ENCODE results near the gene SLC7A8. TPM values are rescaled to one million over a fixed set of nuclear protein-coding genes. Genes with fewer than 3 reads are reported as not detected.

SLC7A8 gene
- polyA plus RNA-seq, 6 donors from 2014 or later: 0.31 to 0.50 (median 0.48) TPM; not detected in 3

DNA sequence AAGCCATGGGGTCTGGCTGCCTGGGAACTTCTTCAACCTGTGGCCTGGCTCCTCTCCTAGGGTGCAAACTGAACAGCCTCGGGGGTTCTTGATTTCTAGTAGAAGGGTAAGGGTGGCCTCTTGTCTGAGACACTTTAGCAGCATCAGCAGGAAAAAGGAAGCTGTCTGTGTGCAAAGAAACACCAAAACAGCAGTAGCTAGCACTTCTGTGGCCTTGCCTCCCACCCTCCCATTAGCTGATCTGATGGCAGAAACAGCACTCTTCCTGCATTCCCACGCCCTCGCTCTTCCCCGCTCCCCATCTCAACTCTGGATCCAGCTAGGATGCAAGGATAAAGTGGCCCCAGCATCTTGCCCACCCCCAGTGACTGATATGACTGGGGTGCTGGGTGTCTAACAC lies 20.7 kb downstream of the SLC7A8 start:
- no peak for DNase-seq
- H3K9me3 Mint-ChIP-seq: no peaks in the 10 kb centered on the region
- no peaks in the 10 kb centered on the region for H3K36me3 Mint-ChIP-seq
- H3K4me1 Mint-ChIP-seq: no peaks in the 10 kb centered on the region
- ATAC-seq (ENCODE audit: low read depth in 2 of 2): no peak
- H3K4me3 Mint-ChIP-seq: no peak overlapping the region
- peaks cover 14 to 34% (median 31%) of the 10 kb centered on the region in 3 donors for H3K27me3 Mint-ChIP-seq
- peak overlapping the region in 1 of 6 donors; percentile 34 for H3K27ac Mint-ChIP-seq

DNA sequence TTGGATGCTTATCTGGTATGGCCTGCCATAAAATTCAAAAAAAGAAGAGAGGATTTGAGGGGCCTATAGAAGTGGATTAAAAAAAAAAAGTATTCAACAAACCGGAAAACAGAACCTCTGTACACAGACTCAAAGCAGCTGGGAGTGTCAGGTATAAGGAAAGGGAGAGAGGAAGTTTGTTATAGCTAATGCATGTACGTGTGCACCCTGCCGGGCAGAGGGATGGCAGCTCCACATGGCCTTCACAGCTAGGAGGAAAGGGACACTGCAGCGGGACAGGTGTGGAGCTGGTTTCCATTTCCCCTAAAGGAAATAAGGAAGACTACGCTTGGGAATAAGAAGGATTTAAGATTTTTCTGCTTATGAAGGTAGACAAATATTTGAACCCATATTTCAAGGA lies 21.5 kb downstream of the SLC7A8 start:
- no peak overlapping the region for H3K27ac Mint-ChIP-seq
- DNase-seq (no peak), ATAC-seq (ENCODE audit: low read depth in 2 of 2) (no peak)
- peaks cover 20 to 35% (median 34%) of the 10 kb centered on the region in 3 donors for H3K27me3 Mint-ChIP-seq
- H3K4me1 Mint-ChIP-seq: no peaks in the 10 kb centered on the region
- H3K9me3 Mint-ChIP-seq: no peaks in the 10 kb centered on the region
- no peak overlapping the region for H3K4me3 Mint-ChIP-seq
- no peaks in the 10 kb centered on the region for H3K36me3 Mint-ChIP-seq

DNA sequence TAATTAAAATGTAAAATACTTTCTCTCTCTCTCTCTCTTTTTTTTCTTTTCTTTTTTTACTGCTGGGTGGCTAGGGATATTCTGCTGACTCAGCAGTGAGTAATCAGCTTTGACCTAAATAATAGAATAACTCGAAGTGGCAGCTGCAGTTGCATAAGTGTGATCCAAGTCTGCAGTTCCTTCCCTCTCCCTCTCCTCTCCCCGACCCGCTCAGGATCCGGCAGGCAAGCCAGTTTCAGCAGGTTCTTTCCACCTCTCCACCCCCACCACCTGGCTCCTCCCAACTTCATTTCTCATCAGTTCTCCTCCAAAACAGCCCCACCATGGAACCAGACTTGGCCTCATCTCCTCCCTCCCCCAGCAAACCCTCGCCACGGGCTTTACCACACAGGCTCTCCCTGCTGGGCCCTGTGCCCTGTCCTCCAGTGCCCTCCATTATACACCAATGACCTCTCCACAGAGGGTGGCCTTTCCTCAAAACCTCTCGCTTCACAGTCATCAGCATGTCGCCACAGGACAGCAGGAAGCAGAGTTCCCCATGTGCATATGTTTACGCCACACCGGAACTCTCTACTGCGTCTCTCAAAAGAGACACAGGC lies 22.4 kb downstream of the SLC7A8 start:
- no peaks in the 10 kb centered on the region for H3K36me3 Mint-ChIP-seq
- H3K4me3 Mint-ChIP-seq: peak overlapping the region in 1 of 8 donors; percentile 58
- no peak overlapping the region for H3K27ac Mint-ChIP-seq
- DNase-seq: no peak
- H3K9me3 Mint-ChIP-seq: no peaks in the 10 kb centered on the region
- no peak for ATAC-seq (ENCODE audit: low read depth in 2 of 2)
- no peaks in the 10 kb centered on the region for H3K4me1 Mint-ChIP-seq
- H3K27me3 Mint-ChIP-seq: peaks cover 22 to 29% (median 27%) of the 10 kb centered on the region in 3 donors

DNA sequence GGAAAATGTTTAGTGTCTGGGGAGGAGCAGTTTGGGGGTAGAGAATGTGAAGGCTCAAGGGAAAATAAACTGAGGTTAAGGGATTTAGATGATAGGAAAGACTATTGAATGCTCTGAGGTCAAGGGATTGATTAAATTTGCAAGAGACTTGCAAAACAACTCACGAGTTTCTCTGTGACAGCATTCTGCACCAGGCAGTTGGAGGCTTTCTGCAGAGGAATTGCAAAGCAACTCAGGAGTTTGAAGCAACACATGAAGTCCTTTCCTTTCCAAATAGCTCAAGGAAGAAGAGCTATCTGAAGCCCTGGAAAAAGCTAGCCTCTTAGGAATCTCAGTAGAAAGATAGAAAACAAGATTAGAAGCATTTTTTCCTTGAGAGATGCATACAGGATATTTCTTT lies 23.9 kb downstream of the SLC7A8 start:
- DNase-seq (no peak), ATAC-seq (ENCODE audit: low read depth in 2 of 2) (no peak)
- H3K4me1 Mint-ChIP-seq: no peaks in the 10 kb centered on the region
- peaks cover 13 to 24% (median 19%) of the 10 kb centered on the region in 3 donors for H3K27me3 Mint-ChIP-seq
- no peaks in the 10 kb centered on the region for H3K9me3 Mint-ChIP-seq
- H3K36me3 Mint-ChIP-seq: no peaks in the 10 kb centered on the region
- no peak overlapping the region for H3K4me3 Mint-ChIP-seq
- H3K27ac Mint-ChIP-seq: no peak overlapping the region

DNA sequence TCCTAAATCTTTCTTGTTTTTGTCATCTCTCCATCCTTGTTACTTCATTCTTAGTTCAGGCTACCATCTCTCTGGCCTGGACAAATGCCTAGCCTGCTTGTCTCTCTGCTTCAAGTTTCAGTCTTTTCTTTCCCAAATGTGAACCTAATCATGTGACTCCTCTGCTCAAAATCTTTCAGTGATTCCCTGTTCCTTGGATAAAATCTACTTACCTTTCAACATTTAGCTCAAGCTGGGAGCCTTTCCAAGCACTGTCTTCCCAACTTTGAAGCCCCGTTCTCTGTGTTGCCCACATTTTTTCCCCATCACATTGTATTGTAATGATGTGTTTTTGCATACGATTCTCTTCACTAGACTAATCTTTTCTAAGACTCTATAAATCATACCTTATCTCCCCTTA lies 24.7 kb downstream of the SLC7A8 start:
- H3K27ac Mint-ChIP-seq: no peak overlapping the region
- H3K27me3 Mint-ChIP-seq: peaks cover 16 to 27% (median 17%) of the 10 kb centered on the region in 3 donors
- H3K4me3 Mint-ChIP-seq: no peak overlapping the region
- DNase-seq (no peak), ATAC-seq (ENCODE audit: low read depth in 2 of 2) (no peak)
- H3K36me3 Mint-ChIP-seq: no peaks in the 10 kb centered on the region
- no peaks in the 10 kb centered on the region for H3K9me3 Mint-ChIP-seq
- H3K4me1 Mint-ChIP-seq: peaks cover 0 to 1% (median 0%) of the 10 kb centered on the region in 3 donors

DNA sequence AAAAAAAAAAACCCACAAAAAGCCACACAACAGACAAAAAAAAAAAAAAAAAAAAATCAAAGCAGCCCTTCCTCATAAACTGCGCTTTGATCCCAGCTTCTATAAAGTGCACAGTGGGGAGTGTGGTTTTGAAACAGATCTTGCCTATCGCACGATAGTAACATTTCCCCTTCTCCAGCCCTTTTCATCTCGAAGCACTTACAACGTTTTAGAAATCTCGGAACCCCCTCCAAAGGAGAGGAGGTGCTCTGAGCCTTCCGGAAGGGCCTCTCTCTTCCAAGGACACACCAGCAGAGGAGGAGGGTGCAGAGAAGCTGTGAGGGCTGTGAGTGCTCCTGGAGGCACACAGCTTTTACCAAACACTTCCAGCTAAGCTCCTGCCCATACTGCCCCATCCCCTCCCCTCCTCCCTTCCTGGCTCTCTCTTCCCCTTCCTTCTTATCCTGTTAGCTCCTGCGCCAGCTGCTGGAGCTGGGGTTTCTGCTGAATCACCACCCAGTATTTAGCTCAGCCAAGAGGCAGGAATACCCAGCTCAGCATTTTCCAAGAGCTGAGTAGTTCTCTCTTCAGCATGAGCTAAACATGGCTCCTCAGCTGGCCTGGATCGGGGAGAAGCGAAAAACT lies 28.4 kb downstream of the SLC7A8 start:
- DNase-seq: no peak

DNA sequence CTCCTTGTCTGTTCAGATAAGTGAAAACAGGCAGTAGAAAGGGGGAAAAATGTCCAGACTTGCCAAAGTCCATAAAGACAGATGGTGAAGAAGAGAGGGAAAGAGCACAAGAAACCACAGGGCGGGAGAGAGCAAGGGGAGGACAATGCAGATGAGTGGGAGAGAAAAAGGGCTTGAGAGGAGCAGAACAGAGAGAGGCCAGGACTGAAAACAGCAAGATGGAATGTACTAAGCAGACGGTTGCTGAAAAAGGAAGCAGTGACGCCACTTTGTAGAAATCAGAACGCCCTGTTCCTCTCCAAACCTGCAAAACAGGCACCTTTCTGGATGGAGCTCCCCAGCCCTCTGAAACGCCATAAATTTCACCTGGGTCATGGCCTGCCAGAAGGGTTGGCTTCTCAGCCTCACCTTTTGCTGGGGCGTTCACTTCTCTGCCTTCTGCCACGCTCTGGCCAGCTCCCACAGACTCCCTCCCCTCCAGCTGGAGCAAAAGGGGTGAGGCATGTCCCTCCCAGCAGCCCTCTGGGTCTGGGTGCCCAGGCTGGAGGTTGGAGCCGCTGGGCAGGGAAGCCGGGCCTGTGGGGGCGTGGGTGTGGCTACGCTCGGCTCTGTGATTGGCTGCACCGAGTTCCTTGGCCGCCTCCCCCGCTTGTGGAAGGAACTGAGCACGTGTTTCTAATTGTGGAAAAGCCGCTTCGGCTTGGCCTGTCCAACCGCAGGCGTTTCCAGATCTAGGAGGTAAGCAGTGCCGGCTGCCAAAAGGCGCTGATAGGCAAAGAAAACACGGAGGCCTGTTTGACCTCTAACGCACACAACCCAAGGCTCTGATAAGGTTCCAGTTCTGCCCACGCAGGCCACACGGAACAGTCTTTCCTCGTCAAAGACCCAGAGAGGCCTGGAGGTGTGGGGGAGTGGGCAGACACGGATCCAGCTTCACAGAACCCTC lies 29.3 kb downstream of the SLC7A8 start:
- peaks cover 0 to 3% (median 0%) of the 10 kb centered on the region in 3 donors for H3K4me1 Mint-ChIP-seq
- ATAC-seq (ENCODE audit: low read depth in 2 of 2): no peak
- H3K9me3 Mint-ChIP-seq: peaks cover 0 to 3% (median 0%) of the 10 kb centered on the region in 7 donors
- H3K4me3 Mint-ChIP-seq: no peak overlapping the region
- H3K36me3 Mint-ChIP-seq: no peaks in the 10 kb centered on the region
- H3K27ac Mint-ChIP-seq: no peak overlapping the region
- DNase-seq: no peak
- peaks cover 25 to 28% (median 26%) of the 10 kb centered on the region in 3 donors for H3K27me3 Mint-ChIP-seq

More for the DNA sequence above, 28.4 kb downstream of the SLC7A8 start:
- Mint-ChIP-seq H3K27ac (no peak overlapping the region), H3K4me3 (no peak overlapping the region), H3K27me3 (peaks cover 24 to 28% (median 27%) of the 10 kb centered on the region in 3 donors), H3K9me3 (no peaks in the 10 kb centered on the region), H3K4me1 (peaks cover 0 to 3% (median 0%) of the 10 kb centered on the region in 3 donors), H3K36me3 (no peaks in the 10 kb centered on the region)
- ATAC-seq (ENCODE audit: low read depth in 2 of 2): no peak

DNA sequence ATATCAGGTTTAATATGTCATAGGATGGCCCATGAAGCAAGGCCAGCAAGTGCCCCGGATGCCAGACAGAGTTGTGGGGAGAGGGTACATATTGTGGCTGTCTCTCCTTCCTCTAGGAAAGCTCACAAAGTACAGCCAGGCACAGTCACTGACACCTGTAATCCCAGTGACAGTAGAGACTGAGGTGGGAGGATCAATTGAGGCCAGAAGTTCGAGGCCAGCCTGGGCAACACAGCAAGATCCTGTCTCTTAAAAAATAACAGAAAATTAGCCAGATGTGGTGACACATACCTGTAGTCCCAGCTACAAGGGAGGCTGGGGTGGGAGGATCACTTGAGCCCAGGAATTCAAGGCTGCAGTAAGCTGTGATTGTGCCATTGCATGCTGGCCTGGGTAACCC lies 32.1 kb downstream of the SLC7A8 start:
- peaks cover 0 to 3% (median 0%) of the 10 kb centered on the region in 3 donors for H3K4me1 Mint-ChIP-seq
- no peaks in the 10 kb centered on the region for H3K36me3 Mint-ChIP-seq
- H3K27ac Mint-ChIP-seq: peak overlapping the region in 1 of 6 donors; percentile 19
- peaks cover 17 to 30% (median 26%) of the 10 kb centered on the region in 3 donors for H3K27me3 Mint-ChIP-seq
- ATAC-seq (ENCODE audit: low read depth in 2 of 2) (no peak), DNase-seq (no peak)
- no peak overlapping the region for H3K4me3 Mint-ChIP-seq
- H3K9me3 Mint-ChIP-seq: peaks cover 0 to 4% (median 0%) of the 10 kb centered on the region in 7 donors

DNA sequence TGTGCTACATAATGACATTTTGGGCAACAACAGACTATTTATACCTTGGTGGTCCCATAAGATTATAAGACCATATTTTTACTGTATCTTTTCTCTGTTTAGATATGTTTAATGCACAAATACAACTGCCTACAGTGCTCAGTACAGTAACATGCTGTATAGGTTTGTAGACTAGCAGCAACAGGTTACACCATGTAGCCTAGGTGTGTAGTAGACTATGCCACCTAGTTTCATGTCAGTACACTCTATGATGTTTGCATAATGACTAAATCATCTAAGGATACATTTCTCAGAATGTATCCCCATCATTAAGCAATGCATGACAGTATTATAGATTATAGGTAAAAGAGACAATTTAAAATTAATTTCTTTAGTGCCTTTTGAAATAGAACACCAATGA lies 33.7 kb downstream of the SLC7A8 start:
- ATAC-seq (ENCODE audit: low read depth in 2 of 2) (no peak), DNase-seq (no peak)
- no peak overlapping the region for H3K27ac Mint-ChIP-seq
- H3K36me3 Mint-ChIP-seq: no peaks in the 10 kb centered on the region
- peaks cover 0 to 4% (median 0%) of the 10 kb centered on the region in 7 donors for H3K9me3 Mint-ChIP-seq
- H3K4me1 Mint-ChIP-seq: peaks cover 0 to 3% (median 0%) of the 10 kb centered on the region in 3 donors
- no peak overlapping the region for H3K4me3 Mint-ChIP-seq
- peaks cover 21 to 34% (median 27%) of the 10 kb centered on the region in 3 donors for H3K27me3 Mint-ChIP-seq

DNA sequence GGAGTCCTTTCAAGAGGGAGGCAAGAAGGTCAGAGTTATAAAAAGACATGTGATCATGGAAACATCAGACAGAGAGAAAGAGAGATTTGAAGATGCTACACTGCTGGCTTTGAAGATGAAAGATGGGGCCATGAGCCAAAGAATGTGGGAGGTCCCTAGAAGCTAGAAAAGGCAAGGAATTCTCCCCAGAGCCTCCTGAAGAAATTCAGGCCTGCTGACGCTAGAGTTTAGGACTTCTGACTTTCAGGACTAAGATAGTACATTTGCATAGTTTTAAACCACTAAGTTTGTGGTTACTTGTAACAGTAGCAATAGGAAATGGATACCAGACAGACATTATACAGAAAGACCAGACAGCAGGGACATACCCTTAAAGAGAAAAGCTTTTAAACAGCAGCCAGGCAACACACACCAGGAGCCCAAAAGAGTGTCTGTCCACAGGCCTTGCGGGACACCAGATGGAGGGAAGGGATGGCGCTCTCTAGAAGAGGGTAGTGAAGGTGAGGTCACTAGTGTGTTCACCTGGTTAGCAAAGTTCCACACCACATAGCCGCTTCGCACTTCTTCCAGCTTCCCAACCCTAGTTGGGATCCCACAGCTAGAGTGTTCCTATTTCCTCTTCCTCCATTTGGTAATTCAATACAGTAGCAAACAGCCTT lies 34.7 kb downstream of the SLC7A8 start:
- Mint-ChIP-seq H3K36me3 (no peaks in the 10 kb centered on the region), H3K4me1 (peaks cover 0 to 1% (median 0%) of the 10 kb centered on the region in 3 donors), H3K4me3 (no peak overlapping the region), H3K9me3 (peaks cover 0 to 4% (median 0%) of the 10 kb centered on the region in 7 donors), H3K27ac (peak overlapping the region in 1 of 6 donors; percentile 31), H3K27me3 (peaks cover 18 to 30% (median 27%) of the 10 kb centered on the region in 3 donors)
- no peak for DNase-seq
- ATAC-seq (ENCODE audit: low read depth in 2 of 2): no peak

DNA sequence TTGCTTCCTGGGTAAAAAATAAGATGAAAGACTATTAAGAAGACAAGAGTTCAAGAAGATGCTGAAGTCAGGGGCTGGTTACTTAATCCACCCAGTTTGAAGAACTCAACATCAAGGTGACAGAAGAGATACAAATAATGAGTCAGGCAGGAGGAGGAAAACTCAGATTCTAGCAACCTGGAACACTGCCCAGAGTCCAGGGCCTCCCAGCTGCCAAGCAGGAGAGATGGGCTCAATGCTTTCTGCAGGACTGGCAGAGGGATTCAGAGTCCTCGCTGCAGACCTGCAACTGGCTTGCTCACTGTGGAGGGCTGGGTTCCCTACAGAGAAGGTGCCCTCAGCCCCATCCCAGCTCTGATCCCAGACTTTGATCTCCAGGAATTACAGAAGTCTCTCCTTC lies 35.8 kb downstream of the SLC7A8 start:
- H3K27me3 Mint-ChIP-seq: peaks cover 15 to 24% (median 20%) of the 10 kb centered on the region in 3 donors
- peaks cover 0 to 4% (median 0%) of the 10 kb centered on the region in 7 donors for H3K9me3 Mint-ChIP-seq
- no peaks in the 10 kb centered on the region for H3K4me1 Mint-ChIP-seq
- H3K27ac Mint-ChIP-seq: no peak overlapping the region
- no peaks in the 10 kb centered on the region for H3K36me3 Mint-ChIP-seq
- no peak for ATAC-seq (ENCODE audit: low read depth in 2 of 2)
- no peak for DNase-seq
- no peak overlapping the region for H3K4me3 Mint-ChIP-seq

DNA sequence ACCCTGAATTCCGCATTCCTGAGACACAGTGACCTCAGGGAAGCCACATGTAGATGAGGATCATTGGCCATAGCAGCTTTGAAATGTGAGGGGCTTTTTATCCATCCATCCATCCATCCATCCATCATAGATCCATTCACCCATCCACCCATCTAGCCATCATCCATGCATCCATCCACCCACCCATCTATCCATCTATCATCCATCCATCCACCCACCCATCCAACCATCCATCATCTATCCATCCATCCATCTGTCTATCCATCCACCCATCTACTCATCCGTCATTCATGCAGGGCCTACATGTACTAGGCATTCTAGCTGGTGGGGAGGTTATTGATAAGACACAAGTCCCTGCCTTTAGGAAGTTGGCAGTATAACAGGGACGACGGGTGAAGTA lies 36.5 kb downstream of the SLC7A8 start:
- DNase-seq: no peak
- Mint-ChIP-seq H3K4me1 (no peaks in the 10 kb centered on the region), H3K27me3 (peaks cover 15 to 24% (median 20%) of the 10 kb centered on the region in 3 donors), H3K4me3 (no peak overlapping the region), H3K36me3 (no peaks in the 10 kb centered on the region), H3K27ac (no peak overlapping the region), H3K9me3 (peaks cover 0 to 4% (median 0%) of the 10 kb centered on the region in 7 donors)
- ATAC-seq (ENCODE audit: low read depth in 2 of 2): no peak

DNA sequence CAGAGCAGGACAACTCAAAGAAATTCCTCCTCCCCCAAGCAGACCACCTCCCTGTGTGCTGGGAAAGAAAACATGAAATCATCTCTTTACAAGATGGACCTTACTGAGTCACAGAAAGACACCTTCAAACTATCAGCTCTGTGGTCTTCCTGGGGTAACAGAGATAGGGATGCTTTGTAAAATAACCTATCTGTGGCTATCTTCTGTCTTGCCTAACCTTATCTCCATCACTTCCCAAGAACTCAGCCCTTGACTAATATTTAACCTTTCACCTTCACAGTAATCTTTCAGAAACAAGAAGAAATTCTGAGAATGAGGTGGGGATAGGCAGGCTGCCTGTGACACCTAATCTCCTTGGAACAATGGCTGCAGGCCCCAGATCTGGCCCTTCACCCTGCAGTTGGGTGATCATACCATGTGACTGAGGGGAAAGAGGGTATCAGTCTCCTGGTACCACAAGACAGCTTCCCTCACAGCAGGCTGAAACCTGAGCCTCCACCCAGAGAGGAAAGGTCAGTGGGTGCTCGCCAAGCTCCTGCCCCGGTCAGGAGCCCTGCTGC lies 37.0 kb downstream of the SLC7A8 start:
- Mint-ChIP-seq H3K27me3 (peaks cover 15 to 24% (median 20%) of the 10 kb centered on the region in 3 donors), H3K4me3 (no peak overlapping the region), H3K27ac (peak overlapping the region in 2 of 6 donors; percentile 18 to 38), H3K36me3 (no peaks in the 10 kb centered on the region), H3K9me3 (peaks cover 0 to 4% (median 0%) of the 10 kb centered on the region in 7 donors), H3K4me1 (no peaks in the 10 kb centered on the region)
- DNase-seq: no peak
- ATAC-seq (ENCODE audit: low read depth in 2 of 2): no peak

Measured in naive B cell (primary cell).